ENCODE measurements around the gene KANSL3.

GRCh38 chr2:96558485-96558884 lies 79.6 kb downstream of the KANSL3 start:
- TF ChIP-seq EZH2 (IDR thresholded peaks at IDR 0.05; ENCODE audit: insufficient read depth, poor library complexity, severe bottlenecking) (no peak), EZH2phosphoT487 (IDR thresholded peaks at IDR 0.05; ENCODE audit: insufficient read depth, low read depth) (no peak)
